SK-N-SH treated with all-trans-retinoic acid at 6 μM for 48 hours (cell line): Measurements from ENCODE around the gene GOT1.

ENCODE experiments used
- ATAC-seq: fragments of 200-7000 bp; cut with Tn5 transposase; 3 replicates; pipeline ENCODE4 v1.9.1; 2020; ENCODE audit warnings: mild to moderate bottlenecking, moderate library complexity
- ARNTL ChIP-seq: fragments of 450-650 bp; formaldehyde crosslinking; IDR thresholded peaks from 2 replicates; pipeline ENCODE4 v1.5.0; 2020; ENCODE audit warnings: low read depth, mild to moderate bottlenecking, moderate library complexity, borderline replicate concordance
- BACH2 ChIP-seq: fragments of 250-450 bp; sonication (Bioruptor Pico); IDR thresholded peaks from 2 replicates; pipeline ENCODE4 v1.9.0; 2021; ENCODE audit warnings: mild to moderate bottlenecking, borderline replicate concordance
- CREB5 ChIP-seq: fragments of 250-450 bp; sonication (Bioruptor Pico); IDR thresholded peaks from 2 replicates; pipeline ENCODE4 v1.5.1; 2020; ENCODE audit warnings: low read depth, mild to moderate bottlenecking, moderate library complexity
- CSDC2 ChIP-seq: fragments of 250-450 bp; sonication (Bioruptor Pico); IDR thresholded peaks from 2 replicates; pipeline ENCODE4 v1.5.0; 2020; ENCODE audit warnings: mild to moderate bottlenecking, moderate library complexity
- CSRNP3 ChIP-seq: fragments of 250-450 bp; sonication (Bioruptor Pico); IDR thresholded peaks from 2 replicates; pipeline ENCODE4 v1.5.1; 2021; ENCODE audit warnings: mild to moderate bottlenecking, moderate library complexity
- ESRRG ChIP-seq: fragments of 250-450 bp; sonication (Bioruptor Pico); IDR thresholded peaks from 2 replicates; pipeline ENCODE4 v1.6.1; 2021; ENCODE audit warnings: mild to moderate bottlenecking
- GLIS3 ChIP-seq: fragments of 250-450 bp; sonication (Bioruptor Pico); IDR thresholded peaks from 2 replicates; pipeline ENCODE4 v1.5.0; 2020; ENCODE audit warnings: mild to moderate bottlenecking, moderate library complexity
- ISL1 ChIP-seq: fragments of 250-450 bp; sonication (Bioruptor Pico); IDR thresholded peaks from 2 replicates; pipeline ENCODE4 v2.1.2; 2022; ENCODE audit warnings: mild to moderate bottlenecking, moderate library complexity
- OSR1 ChIP-seq: fragments of 250-450 bp; sonication (Bioruptor Pico); IDR thresholded peaks from 2 replicates; pipeline ENCODE4 v1.8.0; 2022; ENCODE audit warnings: moderate library complexity, mild to moderate bottlenecking, inconsistent platforms
- PATZ1 ChIP-seq: fragments of 250-450 bp; sonication (Bioruptor Pico); IDR thresholded peaks from 2 replicates; pipeline ENCODE4 v1.8.0; 2020; ENCODE audit warnings: mild to moderate bottlenecking, moderate library complexity, borderline replicate concordance
- POU6F1 ChIP-seq: fragments of 250-450 bp; sonication (Bioruptor Pico); IDR thresholded peaks from 2 replicates; pipeline ENCODE4 v1.8.0; 2021; ENCODE audit warnings: low read depth, mild to moderate bottlenecking, moderate library complexity, borderline replicate concordance
- PPARA ChIP-seq: fragments of 250-450 bp; sonication (Bioruptor Pico); IDR thresholded peaks from 2 replicates; pipeline ENCODE4 v1.5.0; 2020; ENCODE audit warnings: mild to moderate bottlenecking, borderline replicate concordance
- RARB ChIP-seq: fragments of 250-450 bp; sonication (Bioruptor Pico); IDR thresholded peaks from 2 replicates; pipeline ENCODE4 v1.8.0; 2021; ENCODE audit warnings: mild to moderate bottlenecking, moderate library complexity
- TCF4 ChIP-seq: fragments of 250-450 bp; sonication (Bioruptor Pico); IDR thresholded peaks from 2 replicates; pipeline ENCODE4 v1.8.0; 2021; ENCODE audit warnings: mild to moderate bottlenecking, moderate library complexity, borderline replicate concordance
- TOX ChIP-seq: fragments of 250-450 bp; sonication (Bioruptor Pico); IDR thresholded peaks from 2 replicates; pipeline ENCODE4 v1.8.0; 2021; ENCODE audit warnings: mild to moderate bottlenecking, moderate library complexity, borderline replicate concordance
- TSHZ2 ChIP-seq: fragments of 250-450 bp; sonication (Bioruptor Pico); IDR thresholded peaks from 2 replicates; pipeline ENCODE4 v1.5.0; 2020; ENCODE audit warnings: mild to moderate bottlenecking, moderate library complexity
- ZC3H10 ChIP-seq: fragments of 250-450 bp; sonication (Bioruptor Pico); IDR thresholded peaks from 2 replicates; pipeline ENCODE4 v1.5.1; 2021; ENCODE audit warnings: mild to moderate bottlenecking, moderate library complexity
- ZFP3 ChIP-seq: fragments of 250-450 bp; sonication (Bioruptor Pico); IDR thresholded peaks from 2 replicates; pipeline ENCODE4 v1.5.0; 2020; ENCODE audit warnings: mild to moderate bottlenecking, moderate library complexity
- ZFP30 ChIP-seq: fragments of 450-650 bp; formaldehyde crosslinking; IDR thresholded peaks from 2 replicates; pipeline ENCODE4 v1.5.0; 2022; ENCODE audit warnings: mild to moderate bottlenecking, moderate library complexity
- ZNF565 ChIP-seq: fragments of 450-650 bp; formaldehyde crosslinking; conservative IDR thresholded peaks from 2 replicates; pipeline ENCODE4 v1.5.0; 2020; ENCODE audit warnings: low read depth, mild to moderate bottlenecking, moderate library complexity
- ZNF70 ChIP-seq: fragments of 450-650 bp; formaldehyde crosslinking; IDR thresholded peaks from 2 replicates; pipeline ENCODE4 v1.5.0; 2020; ENCODE audit warnings: mild to moderate bottlenecking, moderate library complexity
- ZNF8 ChIP-seq: fragments of 450-650 bp; formaldehyde crosslinking; IDR thresholded peaks from 2 replicates; pipeline ENCODE4 v1.5.0; 2020; ENCODE audit warnings: mild to moderate bottlenecking, moderate library complexity

GOT1 gene

GRCh38 chr10:99466632-99467223 lies 36.3 kb upstream of the GOT1 start (continued):
- TF ChIP-seq TSHZ2 (CRISPR knock-in tag) (no peak), ZNF8 (no peak), TCF4 (CRISPR knock-in tag) (no peak), ARNTL (CRISPR knock-in tag) (no peak), OSR1 (CRISPR knock-in tag) (no peak), RARB (CRISPR knock-in tag) (no peak), ESRRG (CRISPR knock-in tag) (no peak), PATZ1 (CRISPR knock-in tag) (no peak)
- TF ChIP-seq, all 23 proteins: peak for 0

GRCh38 chr10:99461230-99461629 lies 30.8 kb upstream of the GOT1 start:
- ATAC-seq = no peak
- TF ChIP-seq ZNF70 (CRISPR knock-in tag) = no peak
- TF ChIP-seq PATZ1 (CRISPR knock-in tag) = no peak
- TF ChIP-seq OSR1 (CRISPR knock-in tag) = no peak
- TF ChIP-seq CSDC2 (CRISPR knock-in tag) = no peak
- no peak for TF ChIP-seq ISL1
- TF ChIP-seq ESRRG (CRISPR knock-in tag) = no peak

- TF ChIP-seq GLIS3 (CRISPR knock-in tag) = no peak
- no peak for TF ChIP-seq ZNF70 (CRISPR knock-in tag)
- TF ChIP-seq PPARA = no peak
- no peak for TF ChIP-seq CSRNP3
- no peak for TF ChIP-seq TSHZ2 (CRISPR knock-in tag)
- no peak for TF ChIP-seq ESRRG (CRISPR knock-in tag)
- TF ChIP-seq ZFP30 (CRISPR knock-in tag) = no peak
- TF ChIP-seq ISL1 = no peak
- no peak for TF ChIP-seq ZNF565
- no peak for TF ChIP-seq TOX
- TF ChIP-seq, all 23 proteins: peak for 0
- no peak for ATAC-seq
Measured at GRCh38 chr10:99460070-99460469, 29.6 kb upstream of the GOT1 start.

GRCh38 chr10:99459217-99459616 lies 28.8 kb upstream of the GOT1 start:
- ATAC-seq = no peak
- TF ChIP-seq RARB (CRISPR knock-in tag) (no peak), ZNF70 (CRISPR knock-in tag) (no peak), ZNF8 (no peak), ISL1 (no peak), ZC3H10 (CRISPR knock-in tag) (no peak), ZFP3 (CRISPR knock-in tag) (no peak), OSR1 (CRISPR knock-in tag) (no peak), TCF4 (CRISPR knock-in tag) (no peak), GLIS3 (CRISPR knock-in tag) (no peak), CREB5 (CRISPR knock-in tag) (no peak), ZFP30 (CRISPR knock-in tag) (no peak), BACH2 (CRISPR knock-in tag) (no peak), ESRRG (CRISPR knock-in tag) (no peak), ARNTL (CRISPR knock-in tag) (no peak), POU6F1 (CRISPR knock-in tag) (no peak)
